MM.1S (cell line): Measurements from ENCODE around the gene KNOP1.

ENCODE experiments used
- CTCF ChIP-seq: fragments of 300-600 bp; sonication (generic); IDR thresholded peaks from 2 replicates; pipeline ENCODE4 v1.5.1; 2016; ENCODE audit warnings: antibody characterized with exemption, low read length, mixed read lengths
- EZH2 ChIP-seq: fragments of 300-600 bp; sonication (generic); optimal IDR thresholded peaks from 2 replicates; pipeline ENCODE3; 2017; ENCODE audit warnings: low read depth, mild to moderate bottlenecking, antibody characterized with exemption, low read length, mixed read lengths
- EZH2phosphoT487 ChIP-seq: fragments of 300-600 bp; sonication (generic); IDR thresholded peaks from 2 replicates; pipeline ENCODE4 v1.6.1; 2018; ENCODE audit warnings: antibody characterized with exemption, low read length

GRCh38 chr16:19708296-19709205 is 9.5 kb downstream of the KNOP1 start:
- no peak for TF ChIP-seq EZH2
- TF ChIP-seq CTCF: no peak
- TF ChIP-seq EZH2phosphoT487: no peak
